Stimulated activated CD4-positive, alpha-beta T cell treated with anti-CD3 and anti-CD28 coated beads, Interleukin-12 subunit alpha, Interleukin-12 subunit beta, amount 100 ng/mL, for 4 hours (primary cell): ENCODE results near the gene LGR4.
"Not testable (repeated sequence)": the region's sequence is repeated elsewhere in the genome, so short reads cannot be mapped to it uniquely, and the experiment has no call there.

Experiments used
- DNase-seq: peaks from one replicate; pipeline ENCODE4 v3.0.0-alpha.2; 2020

The LGR4 gene

GRCh38 chr11:27329867-27330632 lies 142.5 kb downstream of the LGR4 start:
- no peak for DNase-seq

GRCh38 chr11:27328614-27329013 lies 144.0 kb downstream of the LGR4 start:
- no peak for DNase-seq

- not testable (repeated sequence) for DNase-seq
These were observed 145.5 kb downstream of the LGR4 start for GRCh38 chr11:27327064-27327463.

- not testable (repeated sequence) for DNase-seq
These were observed 150.4 kb downstream of the LGR4 start for GRCh38 chr11:27322196-27322595.

- not testable (repeated sequence) for DNase-seq
These were observed 151.2 kb downstream of the LGR4 start for GRCh38 chr11:27321340-27321739.

- DNase-seq = no peak
These were observed 153.5 kb downstream of the LGR4 start for GRCh38 chr11:27319072-27319471.

GRCh38 chr11:27317751-27318150 lies 154.8 kb downstream of the LGR4 start:
- DNase-seq = no peak
